Panc1 (cell line): ENCODE results near the gene RAB11FIP3. TPM values are rescaled to one million over a fixed set of nuclear protein-coding genes. Genes with fewer than 3 reads are reported as not detected.

Experiments
- ATAC-seq: fragments of 200-7000 bp; cut with Tn5 transposase; 2 replicates; pipeline ENCODE4 v1.9.1; 2020; ENCODE audit warnings: mild to moderate bottlenecking, moderate library complexity
- BruUV-seq: library from RNA; stranded (reverse); fragments of 400-500 nt; replicated peaks from 2 replicates; lab custom pipeline; 2021; lab: Mats Ljungman, UMichigan
- CTCF ChIA-PET: fragments of 300-600 bp; sonication (Branson Sonifier 250); formaldehyde crosslinking; loops from one replicate; lab custom pipeline; 2022; ENCODE audit warnings: antibody characterized with exemption; lab: Charles Lee
- POLR2A ChIA-PET: fragments of 300-600 bp; sonication (Branson Sonifier 250); formaldehyde crosslinking; loops from one replicate; lab custom pipeline; 2022; ENCODE audit warnings: antibody characterized with exemption; lab: Charles Lee
- DNase-seq: peaks from one replicate; pipeline ENCODE4 v3.0.0-alpha.2; 2010; ENCODE audit warnings: low read depth, low spot score
- H3K27ac ChIP-seq: 2 replicates; pipeline ENCODE4 v1.5.1; 2011; ENCODE audit warnings: mild to moderate bottlenecking, low read length, inconsistent platforms
- H3K27me3 ChIP-seq: fragments of 200-500 bp; sonication (Bioruptor generic); 2 replicates; pipeline ENCODE4 v1.6.0; 2014; ENCODE audit warnings: low read length, inconsistent platforms; ENCODE audit not compliant: control insufficient read depth, insufficient read depth
- H3K36me3 ChIP-seq: fragments of 200-500 bp; sonication (Bioruptor generic); 2 replicates; pipeline ENCODE4 v1.5.1; 2014; ENCODE audit warnings: inconsistent platforms, mild to moderate bottlenecking, low read length, moderate library complexity; ENCODE audit not compliant: control insufficient read depth, insufficient read depth
- H3K4me1 ChIP-seq: 2 replicates; pipeline ENCODE4 v1.5.1; 2011; ENCODE audit warnings: inconsistent platforms, mild to moderate bottlenecking, low read length, moderate library complexity; ENCODE audit not compliant: control insufficient read depth, insufficient read depth
- H3K4me3 ChIP-seq, 2 experiments: 2 replicates each; pipeline ENCODE4 v1.5.1; 2011 to 2012; ENCODE audit warnings: low read depth in 2 of 2, low read length in 2 of 2, mild to moderate bottlenecking in 2 of 2, inconsistent platforms in 1 of 2, moderate library complexity in 1 of 2
- H3K9me3 ChIP-seq: fragments of 200-500 bp; sonication (Bioruptor generic); 2 replicates; pipeline ENCODE4 v1.5.1; 2014; ENCODE audit warnings: low read depth, mild to moderate bottlenecking, inconsistent platforms, low read length, moderate library complexity; ENCODE audit not compliant: control insufficient read depth, insufficient read depth
- POLR2AphosphoS5 ChIP-seq: IDR thresholded peaks from 2 replicates; pipeline ENCODE4 v1.6.1; 2012; ENCODE audit warnings: mild to moderate bottlenecking, low read depth, low read length, moderate library complexity
- REST ChIP-seq, 2 experiments: IDR thresholded peaks; 2 replicates each; pipeline ENCODE4 v1.6.1; 2011 to 2012; ENCODE audit warnings: low read depth in 2 of 2, control low read depth in 1 of 2, low read length in 1 of 2, mild to moderate bottlenecking in 1 of 2, moderate library complexity in 1 of 2; ENCODE audit not compliant: insufficient read depth in 1 of 2
- TCF7L2 ChIP-seq: IDR thresholded peaks from 2 replicates; pipeline ENCODE4 v1.6.1; 2011; ENCODE audit warnings: mild to moderate bottlenecking, low read depth, low read length, inconsistent platforms
- in situ Hi-C: cut with HindIII; loops from 2 replicates; pipeline ENCODE4 v1.10.0; 2016; ENCODE audit warnings: low sequenced_read_pairs, low pct_unique_long_range_greater_than_20kb
- intact Hi-C: fragments of 100-400 bp; cut with micrococcal nuclease; formaldehyde crosslinking; loops from one replicate; pipeline ENCODE4 v1.10.0; 2022; ENCODE audit not compliant: unreplicated experiment
- total RNA-seq: library from RNA; stranded (reverse); gene quantifications from one replicate; pipeline ENCODE4 v1.2.1, GENCODE V29; 2021; ENCODE audit not compliant: unreplicated experiment
- TF ChIP-seq, protein P1 (sequence below): fragments of 450-650 bp; IDR thresholded peaks from 2 replicates; pipeline ENCODE4 v1.5.1; 2017; ENCODE audit warnings: mild to moderate bottlenecking

RAB11FIP3 gene
- total RNA-seq, 1 experiment from 2014 or later: 57.3 TPM

DNA sequence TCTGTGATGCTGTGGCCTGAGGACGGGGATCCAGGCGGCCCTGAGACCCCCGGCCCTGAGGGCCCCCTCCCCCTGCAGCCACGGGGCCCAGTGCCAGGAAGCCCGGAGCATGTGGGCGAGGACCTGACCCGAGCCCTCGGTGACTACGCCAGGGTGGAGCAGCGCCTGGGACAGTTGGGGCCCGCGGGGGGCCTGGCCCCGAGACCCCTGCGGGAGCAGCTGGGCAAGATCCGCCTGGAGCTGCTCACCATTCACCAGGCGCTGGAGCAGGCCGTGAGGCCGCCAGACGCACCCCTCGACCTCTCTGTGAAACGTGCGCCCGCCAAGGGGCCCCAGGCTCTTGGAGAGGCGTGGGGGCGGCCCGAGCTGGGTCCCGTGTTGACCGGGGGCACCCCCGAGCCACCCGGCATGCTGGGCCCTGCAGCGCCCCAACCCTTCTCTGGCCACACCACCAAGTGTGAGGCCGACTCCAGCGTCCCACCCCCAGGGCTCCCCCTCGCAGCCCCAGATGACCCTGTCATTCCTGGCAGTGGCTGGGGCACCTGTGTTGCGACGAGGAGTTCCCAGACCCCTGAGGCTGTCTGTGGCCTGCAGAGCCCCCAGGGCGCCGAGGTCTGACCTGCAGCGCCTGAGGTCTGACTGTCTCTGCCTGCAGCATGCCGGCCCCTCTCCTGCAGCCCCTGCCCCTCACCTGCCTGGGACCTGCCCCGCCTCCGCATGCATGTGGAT lies 139.4 kb downstream of the RAB11FIP3 start:
- ATAC-seq (no peak), DNase-seq (no peak)
- BruUV-seq: no TSS peak
- no peak overlapping the region for H3K4me3 ChIP-seq
- no peaks in the 10 kb centered on the region for H3K9me3 ChIP-seq
- TF ChIP-seq TCF7L2 (no peak), POLR2AphosphoS5 (no peak)
- TF ChIP-seq, protein P1, sequence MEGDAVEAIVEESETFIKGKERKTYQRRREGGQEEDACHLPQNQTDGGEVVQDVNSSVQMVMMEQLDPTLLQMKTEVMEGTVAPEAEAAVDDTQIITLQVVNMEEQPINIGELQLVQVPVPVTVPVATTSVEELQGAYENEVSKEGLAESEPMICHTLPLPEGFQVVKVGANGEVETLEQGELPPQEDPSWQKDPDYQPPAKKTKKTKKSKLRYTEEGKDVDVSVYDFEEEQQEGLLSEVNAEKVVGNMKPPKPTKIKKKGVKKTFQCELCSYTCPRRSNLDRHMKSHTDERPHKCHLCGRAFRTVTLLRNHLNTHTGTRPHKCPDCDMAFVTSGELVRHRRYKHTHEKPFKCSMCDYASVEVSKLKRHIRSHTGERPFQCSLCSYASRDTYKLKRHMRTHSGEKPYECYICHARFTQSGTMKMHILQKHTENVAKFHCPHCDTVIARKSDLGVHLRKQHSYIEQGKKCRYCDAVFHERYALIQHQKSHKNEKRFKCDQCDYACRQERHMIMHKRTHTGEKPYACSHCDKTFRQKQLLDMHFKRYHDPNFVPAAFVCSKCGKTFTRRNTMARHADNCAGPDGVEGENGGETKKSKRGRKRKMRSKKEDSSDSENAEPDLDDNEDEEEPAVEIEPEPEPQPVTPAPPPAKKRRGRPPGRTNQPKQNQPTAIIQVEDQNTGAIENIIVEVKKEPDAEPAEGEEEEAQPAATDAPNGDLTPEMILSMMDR: no peak
- ChIA-PET POLR2A (no interaction called here), CTCF (interaction anchor here (1.0 kb wide), 1 partner anchor 12 kb away, joined by 3 read pairs; no protein-coding TSS in a partner anchor)
- in situ Hi-C loops (no loop called here), intact Hi-C loops (no loop called here)
- no peaks in the 10 kb centered on the region for H3K27me3 ChIP-seq
- no peaks in the 10 kb centered on the region for H3K36me3 ChIP-seq
- peaks cover 57% of the 10 kb centered on the region for H3K4me1 ChIP-seq
- peak overlapping the region; percentile 93 for H3K27ac ChIP-seq

DNA sequence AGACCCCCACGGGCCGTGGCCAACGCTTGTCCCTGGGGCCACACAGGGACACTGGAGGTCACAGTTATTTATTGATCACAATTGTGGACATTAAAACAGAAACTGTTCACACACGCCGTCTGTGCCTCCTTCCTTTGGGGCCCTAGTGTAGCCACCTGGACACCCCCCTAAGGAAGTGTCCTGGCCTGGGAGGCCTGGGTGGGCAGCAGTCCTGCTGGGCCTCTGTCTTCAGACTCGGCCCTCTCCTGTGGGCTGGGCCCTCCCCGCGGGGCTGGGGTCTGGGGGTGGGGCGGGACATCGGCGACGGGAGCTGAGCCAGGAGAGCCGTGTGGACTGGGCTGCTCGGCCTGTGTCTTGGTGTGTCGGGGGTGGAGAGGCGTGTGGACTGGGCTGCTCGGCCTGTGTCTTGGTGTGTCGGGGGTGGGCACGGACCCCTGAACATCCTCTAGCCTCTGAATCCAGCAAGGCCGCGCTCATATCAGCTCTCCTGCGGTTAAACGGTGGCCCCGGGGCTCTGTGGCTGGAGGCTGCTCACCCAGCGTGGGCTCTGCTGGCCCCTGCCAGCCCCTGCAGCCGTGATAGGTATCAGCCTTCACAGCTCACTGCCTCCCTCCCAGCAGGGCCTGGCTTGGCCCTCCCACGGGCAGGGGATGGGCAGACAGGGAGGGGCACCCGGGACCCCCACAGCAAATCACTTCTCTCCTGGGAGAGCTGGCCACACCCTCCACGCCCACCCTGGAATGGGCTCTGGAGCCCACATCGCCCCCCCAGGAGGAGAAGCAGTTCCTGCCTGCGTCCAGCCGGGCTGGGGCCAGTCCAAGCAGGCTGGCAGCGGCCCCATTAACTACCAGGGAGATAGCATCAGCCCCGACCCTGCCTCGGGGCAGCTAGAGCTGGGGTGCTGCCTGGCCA lies 140.2 kb downstream of the RAB11FIP3 start:
- ChIA-PET CTCF (interaction anchor here (1.0 kb wide), 1 partner anchor 11 kb away, joined by 3 read pairs; no protein-coding TSS in a partner anchor), POLR2A (no interaction called here)
- H3K4me3 ChIP-seq: peak overlapping the region in 1 of 2 experiments; percentile 18; a peak in 2 of 4 replicates
- H3K27ac ChIP-seq: peak overlapping the region; percentile 93
- peaks cover 57% of the 10 kb centered on the region for H3K4me1 ChIP-seq
- H3K9me3 ChIP-seq: no peaks in the 10 kb centered on the region
- intact Hi-C loops (no loop called here), in situ Hi-C loops (no loop called here)
- no TSS peak for BruUV-seq
- H3K27me3 ChIP-seq: no peaks in the 10 kb centered on the region
- 0 out of 2 replicates have a peak, but pooled peaks have one; percentile 29 for TF ChIP-seq POLR2AphosphoS5
- no peak for TF ChIP-seq REST (IDR thresholded peaks at IDR 0.05; ENCODE audit: insufficient read depth in 1 of 2, low read depth in 2 of 2, low read length in 1 of 2)
- TF ChIP-seq TCF7L2: 0 out of 2 replicates have a peak, but pooled peaks have one; percentile 25
- H3K36me3 ChIP-seq: no peaks in the 10 kb centered on the region
- ATAC-seq (peak; percentile 48), DNase-seq (no peak)
